ENCODE results near the gene CREBZF. TPM values are rescaled to one million over a fixed set of nuclear protein-coding genes. Genes with fewer than 3 reads are reported as not detected.

The CREBZF gene
- total RNA-seq, 4 donors from 2014 or later = 81.3 to 98.4 (median 92.5) TPM

DNA sequence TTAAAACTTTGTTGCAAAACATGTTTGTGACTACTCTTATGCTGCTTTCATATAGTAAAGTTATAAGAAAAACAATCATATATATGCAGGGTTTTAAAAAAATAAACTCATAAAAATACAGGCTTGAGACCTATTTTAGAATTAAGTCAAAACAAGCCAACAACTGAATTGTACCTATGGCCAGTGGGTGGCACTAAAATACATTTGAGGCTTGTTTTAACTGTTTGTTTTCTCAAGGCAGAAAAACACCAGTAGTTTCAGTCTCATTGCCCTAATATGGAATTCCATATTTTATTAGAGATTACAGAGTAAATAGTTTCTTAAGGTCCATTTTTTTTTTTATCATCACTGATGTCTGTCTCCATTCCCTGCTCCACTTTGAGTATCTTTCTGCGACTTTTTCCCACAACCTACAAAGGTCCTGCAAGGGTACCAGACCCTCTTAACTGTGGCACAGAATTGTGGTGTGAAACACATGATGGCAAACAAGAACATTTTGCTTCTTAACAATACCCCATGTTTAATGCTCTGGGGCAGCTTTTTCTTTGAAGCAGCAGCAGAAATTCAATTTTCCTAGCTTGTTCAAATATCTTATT, 29.6 kb upstream of the CREBZF start:
- Histone ChIP-seq H3K9me3 (no peaks in the 10 kb centered on the region), H3K4me1 (no peaks in the 10 kb centered on the region), H3K36me3 (peaks cover 0 to 12% (median 0%) of the 10 kb centered on the region in 3 donors), H3K4me3 (no peak overlapping the region), H3K27ac (no peak overlapping the region), H3K27me3 (no peaks in the 10 kb centered on the region)
- TF ChIP-seq EP300 (IDR thresholded peaks at IDR 0.05) = no peak
- TF ChIP-seq POLR2A (IDR thresholded peaks at IDR 0.05) = no peak
- TF ChIP-seq, protein P1, sequence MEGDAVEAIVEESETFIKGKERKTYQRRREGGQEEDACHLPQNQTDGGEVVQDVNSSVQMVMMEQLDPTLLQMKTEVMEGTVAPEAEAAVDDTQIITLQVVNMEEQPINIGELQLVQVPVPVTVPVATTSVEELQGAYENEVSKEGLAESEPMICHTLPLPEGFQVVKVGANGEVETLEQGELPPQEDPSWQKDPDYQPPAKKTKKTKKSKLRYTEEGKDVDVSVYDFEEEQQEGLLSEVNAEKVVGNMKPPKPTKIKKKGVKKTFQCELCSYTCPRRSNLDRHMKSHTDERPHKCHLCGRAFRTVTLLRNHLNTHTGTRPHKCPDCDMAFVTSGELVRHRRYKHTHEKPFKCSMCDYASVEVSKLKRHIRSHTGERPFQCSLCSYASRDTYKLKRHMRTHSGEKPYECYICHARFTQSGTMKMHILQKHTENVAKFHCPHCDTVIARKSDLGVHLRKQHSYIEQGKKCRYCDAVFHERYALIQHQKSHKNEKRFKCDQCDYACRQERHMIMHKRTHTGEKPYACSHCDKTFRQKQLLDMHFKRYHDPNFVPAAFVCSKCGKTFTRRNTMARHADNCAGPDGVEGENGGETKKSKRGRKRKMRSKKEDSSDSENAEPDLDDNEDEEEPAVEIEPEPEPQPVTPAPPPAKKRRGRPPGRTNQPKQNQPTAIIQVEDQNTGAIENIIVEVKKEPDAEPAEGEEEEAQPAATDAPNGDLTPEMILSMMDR (IDR thresholded peaks at IDR 0.05) = peak in 4 of 5 experiments; percentile 18 to 28 (median 22)
- 87 to 96% methylated on average over 1 of the region's 1 CpG for WGBS, 2 donors
- DNase-seq (ENCODE audit: low spot score in 2 of 2) = no peak

DNA sequence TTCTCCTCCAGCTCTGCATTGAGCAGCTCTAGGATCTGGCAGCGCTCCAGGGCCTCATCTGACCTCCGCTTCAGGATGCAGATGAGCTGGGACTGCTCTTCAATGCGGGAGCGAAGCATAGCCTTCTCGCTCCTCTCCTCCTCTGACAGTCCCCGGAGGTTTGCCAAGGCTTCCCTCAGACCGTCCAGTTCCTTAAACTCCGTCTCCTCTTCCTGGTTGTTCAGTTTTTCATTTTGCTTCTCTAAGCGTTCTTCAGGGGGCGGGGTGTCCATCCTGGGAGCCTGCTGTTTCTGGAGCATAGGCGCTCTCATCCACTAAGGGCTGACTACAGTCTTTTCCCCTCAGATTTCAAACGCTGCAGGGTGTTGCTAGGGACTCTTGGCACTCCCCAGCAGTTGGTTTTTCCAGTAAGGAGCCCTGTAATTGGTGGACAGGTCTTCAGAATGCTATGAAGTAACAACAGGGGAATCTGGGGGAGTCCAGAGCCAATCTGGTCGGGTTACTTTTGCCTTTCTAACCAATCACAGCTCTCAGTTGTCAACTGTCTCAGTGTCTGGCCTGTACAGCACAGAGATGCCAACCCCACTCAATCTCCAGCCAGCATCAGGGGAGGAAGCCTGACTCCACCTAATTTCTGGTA, 21.0 kb upstream of the CREBZF start, which contains the start of gene CCDC89:
CCDC89 (minus strand) TSS at position 376 of the 640 bp plus-strand sequence; CDS start at position 311, 65 bp downstream.
- peaks cover 0 to 29% (median 0%) of the 10 kb centered on the region in 4 donors for H3K4me1 ChIP-seq
- no peaks in the 10 kb centered on the region for H3K36me3 ChIP-seq
- peak within 1 kb of the TSS; percentile 21 to 47 (median 32) for H3K4me3 ChIP-seq
- H3K27me3 ChIP-seq = no peaks in the 10 kb centered on the region
- DNase-seq (ENCODE audit: low spot score in 2 of 2) = peak; percentile 46 to 70
- H3K27ac ChIP-seq = peak within 1 kb of the TSS; percentile 10 to 75 (median 64)
- H3K9me3 ChIP-seq = no peaks in the 10 kb centered on the region
- peak in 1 of 2 donors; percentile 41 for TF ChIP-seq EP300 (IDR thresholded peaks at IDR 0.05)
- peak in 1 of 2 donors; percentile 16 for TF ChIP-seq POLR2A (IDR thresholded peaks at IDR 0.05)
- TF ChIP-seq, protein P1 (IDR thresholded peaks at IDR 0.05) = peak in 1 of 5 experiments; percentile 19
- 46 to 56% methylated on average over 13 of the region's 13 CpGs for WGBS, 2 donors

DNA sequence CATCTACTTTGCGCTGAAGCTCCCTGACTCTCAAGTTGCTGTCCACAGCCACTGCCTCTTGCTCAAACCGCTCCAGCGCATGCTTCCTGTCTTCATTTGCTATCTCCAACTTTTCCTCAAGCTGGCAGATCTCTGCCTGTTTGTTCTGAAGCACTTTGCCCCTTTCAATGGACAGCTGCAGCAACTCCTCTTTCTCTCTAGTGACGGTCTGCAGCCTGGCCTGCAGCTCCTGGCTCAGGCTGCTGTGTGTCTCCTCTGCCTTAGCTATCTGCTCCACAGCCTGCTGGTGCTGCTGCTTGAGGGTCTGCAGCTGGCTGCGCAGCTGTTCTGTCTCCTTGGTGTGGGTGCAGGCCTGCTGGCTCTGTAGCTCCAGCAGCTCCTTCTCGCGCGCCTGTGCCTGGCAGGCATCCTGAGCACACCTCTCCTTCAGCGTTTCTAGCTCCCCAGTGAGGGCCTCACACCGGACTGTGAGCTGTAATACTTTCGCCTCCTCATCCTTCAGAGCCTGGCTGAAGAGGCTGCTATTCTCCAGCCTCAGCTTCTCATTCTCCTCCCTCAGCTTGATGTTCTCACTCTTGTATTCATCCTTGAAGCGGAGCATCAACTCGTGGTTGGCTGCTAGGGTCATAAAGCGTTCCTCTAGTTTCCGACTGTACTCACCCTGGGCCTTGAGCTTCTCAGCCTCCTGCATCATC, 20.3 kb upstream of the CREBZF start:
- Histone ChIP-seq H3K9me3 (no peaks in the 10 kb centered on the region), H3K27ac (peak overlapping the region in 3 of 4 donors; percentile 61 to 75 (median 68)), H3K4me1 (peaks cover 0 to 29% (median 0%) of the 10 kb centered on the region in 4 donors), H3K4me3 (peak overlapping the region; percentile 21 to 47 (median 32)), H3K27me3 (no peaks in the 10 kb centered on the region), H3K36me3 (no peaks in the 10 kb centered on the region)
- TF ChIP-seq EP300 (IDR thresholded peaks at IDR 0.05) = no peak
- TF ChIP-seq POLR2A (IDR thresholded peaks at IDR 0.05) = no peak
- TF ChIP-seq, protein P1 (IDR thresholded peaks at IDR 0.05) = no peak
- WGBS, 2 donors = 68 to 73% methylated on average over 15 of the region's 15 CpGs
- no peak for DNase-seq (ENCODE audit: low spot score in 2 of 2)

DNA sequence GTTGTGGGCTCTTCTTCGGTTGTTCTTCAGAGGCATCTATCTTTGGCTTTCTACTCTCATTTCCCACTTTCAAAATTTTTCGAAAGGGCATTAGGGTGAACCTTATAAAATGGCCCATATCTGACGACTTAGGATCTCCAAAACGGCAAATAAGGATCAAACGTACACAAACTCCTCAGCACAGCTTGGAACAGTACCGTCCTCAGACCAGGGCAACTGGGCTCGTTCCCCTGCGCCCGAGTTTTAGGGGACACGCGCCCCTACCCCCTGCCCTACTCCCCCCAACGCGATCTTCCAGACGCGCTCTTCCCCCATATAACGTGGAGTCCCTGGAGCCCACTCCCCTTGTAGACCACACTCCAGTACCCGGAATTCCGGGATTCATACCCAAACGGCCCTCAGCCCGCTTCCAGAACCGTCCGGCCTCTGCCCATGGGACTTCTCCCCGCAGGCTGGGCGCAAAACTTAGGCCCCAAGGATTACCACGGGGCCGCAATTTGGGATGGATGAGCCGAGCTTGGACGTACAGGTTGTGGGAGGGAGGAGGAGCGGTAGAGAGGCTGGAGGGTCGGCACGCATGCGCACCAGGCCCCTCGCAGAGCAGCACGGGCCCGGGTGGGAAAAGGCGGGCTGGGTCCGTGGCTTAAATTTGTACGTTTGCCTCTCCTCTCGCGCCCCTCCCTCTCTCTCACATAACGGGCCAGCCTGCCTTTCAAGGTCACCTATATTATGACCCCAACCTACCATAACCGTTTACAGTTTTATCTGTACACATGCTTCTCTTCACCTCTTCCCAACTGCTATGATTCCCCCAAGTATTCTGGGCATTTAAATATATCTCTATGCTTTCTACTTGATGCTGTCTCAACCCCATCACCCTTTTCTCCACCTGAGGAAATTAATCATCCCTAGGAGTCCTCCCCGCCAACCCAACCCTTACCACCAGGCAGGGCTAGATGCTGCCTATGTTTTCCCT, 17.7 kb upstream of the CREBZF start:
- peak; percentile 25 to 33 for DNase-seq (ENCODE audit: low spot score in 2 of 2)
- no peaks in the 10 kb centered on the region for H3K9me3 ChIP-seq
- H3K27me3 ChIP-seq = no peaks in the 10 kb centered on the region
- H3K36me3 ChIP-seq = no peaks in the 10 kb centered on the region
- H3K4me3 ChIP-seq = peak overlapping the region; percentile 25 to 65 (median 48)
- peak overlapping the region in 3 of 4 donors; percentile 32 to 77 (median 57) for H3K27ac ChIP-seq
- WGBS, 2 donors = 21 to 40% methylated on average over 43 of the region's 43 CpGs
- H3K4me1 ChIP-seq = peaks cover 0 to 29% (median 0%) of the 10 kb centered on the region in 4 donors
- TF ChIP-seq, protein P1 (IDR thresholded peaks at IDR 0.05) = no peak
- TF ChIP-seq EP300 (IDR thresholded peaks at IDR 0.05) (peak in 1 of 2 donors; percentile 6), POLR2A (IDR thresholded peaks at IDR 0.05) (no peak)
